T-helper 1 cell treated with Interleukin-12 subunit alpha and Interleukin-12 subunit beta and Interleukin-4 antibody, amounts not matched to agents 30 μg/mL and 1 μg/mL, for 36 hours (primary cell): ENCODE measurements around the gene MSH3.
"Not testable (repeated sequence)": the region's sequence is repeated elsewhere in the genome, so short reads cannot be mapped to it uniquely, and the experiment has no call there.

ENCODE experiments used
- H3K27ac Mint-ChIP-seq: one replicate; pipeline ENCODE4 v1.8.0; 2021; ENCODE audit warnings: mild to moderate bottlenecking, mixed read lengths
- H3K27me3 Mint-ChIP-seq: one replicate; pipeline ENCODE4 v1.8.0; 2021; ENCODE audit warnings: low read depth, mixed read lengths
- H3K36me3 Mint-ChIP-seq: one replicate; pipeline ENCODE4 v1.8.0; 2021; ENCODE audit warnings: low read depth, mixed read lengths
- H3K4me1 Mint-ChIP-seq: one replicate; pipeline ENCODE4 v1.8.0; 2021; ENCODE audit warnings: low read depth, mixed read lengths
- H3K4me3 Mint-ChIP-seq: one replicate; pipeline ENCODE4 v1.8.0; 2021; ENCODE audit warnings: mild to moderate bottlenecking, moderate library complexity, mixed read lengths
- H3K9me3 Mint-ChIP-seq: one replicate; pipeline ENCODE4 v1.8.0; 2021; ENCODE audit warnings: mixed read lengths

Gene MSH3

DNA sequence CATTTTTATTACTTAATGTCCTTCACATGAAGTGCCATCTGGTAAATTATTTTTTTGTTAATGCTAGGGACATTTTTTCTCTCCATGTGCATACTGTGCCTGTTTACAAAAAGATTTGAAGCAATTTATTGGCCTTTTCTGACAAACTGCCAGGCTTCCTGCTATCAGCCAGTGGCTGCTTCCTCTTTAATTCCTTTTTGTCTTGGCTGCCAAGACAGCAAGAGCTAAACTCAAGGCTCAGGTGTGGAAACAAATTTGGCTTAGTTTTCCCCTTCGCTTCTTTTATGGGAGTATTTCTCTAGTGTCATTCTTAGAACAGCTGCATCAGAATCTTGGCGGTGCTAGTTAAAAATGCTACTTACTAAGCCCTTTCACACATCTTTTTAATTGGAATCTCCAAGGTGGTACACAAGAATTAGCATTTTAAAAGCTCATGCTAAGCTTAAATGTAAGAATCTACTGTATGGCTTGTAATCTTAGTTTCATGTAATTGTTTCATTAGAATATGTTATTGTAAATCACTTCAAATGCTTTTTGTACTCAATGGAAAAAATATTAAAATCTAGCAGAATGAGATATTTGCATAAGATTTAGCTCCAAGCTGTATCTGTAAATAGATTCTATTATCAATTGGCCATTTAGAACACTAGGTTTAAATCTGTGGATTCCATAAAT lies 171.5 kb downstream of the MSH3 start:
- Mint-ChIP-seq H3K4me1 (no peaks in the 10 kb centered on the region), H3K27ac (no peak overlapping the region), H3K4me3 (no peak overlapping the region), H3K36me3 (peaks cover 41% of the 10 kb centered on the region), H3K9me3 (peaks cover 43% of the 10 kb centered on the region), H3K27me3 (no peaks in the 10 kb centered on the region)

DNA sequence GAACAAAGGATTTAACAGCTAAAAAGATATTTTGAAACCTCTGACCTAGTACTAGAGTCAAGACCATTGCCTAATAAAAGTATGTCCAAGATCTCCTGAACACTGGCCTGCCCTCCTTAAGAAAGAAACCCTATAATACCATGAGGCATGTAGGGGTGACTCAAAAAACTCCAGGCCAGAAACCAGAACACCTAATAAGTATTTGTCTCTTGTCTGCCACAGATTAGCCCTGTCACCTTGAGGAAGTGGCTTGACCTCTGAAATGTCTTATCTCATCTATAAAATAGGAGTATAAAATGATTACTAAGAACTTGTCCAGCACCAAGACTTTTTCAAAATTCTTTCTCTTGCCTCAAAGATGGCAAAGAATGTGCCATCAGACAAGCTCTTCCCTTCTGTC lies 180.3 kb downstream of the MSH3 start:
- H3K27me3 Mint-ChIP-seq: no peaks in the 10 kb centered on the region
- H3K36me3 Mint-ChIP-seq: peaks cover 4% of the 10 kb centered on the region
- peaks cover 6% of the 10 kb centered on the region for H3K9me3 Mint-ChIP-seq
- H3K4me1 Mint-ChIP-seq: peaks cover 18% of the 10 kb centered on the region
- H3K27ac Mint-ChIP-seq: no peak overlapping the region
- no peak overlapping the region for H3K4me3 Mint-ChIP-seq

DNA sequence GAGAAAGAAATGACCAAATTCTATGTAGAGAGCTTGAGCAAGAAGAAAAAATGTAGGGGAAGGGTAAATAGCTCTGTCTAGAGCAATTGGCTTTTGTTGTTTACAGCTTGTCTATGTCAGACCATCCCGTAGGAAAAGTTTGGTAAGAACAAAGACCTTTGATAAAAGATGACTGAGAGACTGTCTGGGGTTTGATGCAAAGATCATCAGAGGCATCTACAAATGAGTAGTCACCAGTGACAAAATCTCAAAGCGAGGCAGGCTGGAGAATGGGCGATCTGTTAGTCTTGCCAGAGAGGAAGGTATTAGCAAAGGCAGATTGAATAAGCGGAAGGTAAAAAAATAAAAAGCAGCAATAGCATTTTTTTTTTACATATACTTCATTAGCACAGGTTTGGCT lies 180.7 kb downstream of the MSH3 start:
- Mint-ChIP-seq H3K4me1 (peaks cover 18% of the 10 kb centered on the region), H3K9me3 (peaks cover 2% of the 10 kb centered on the region), H3K27ac (no peak overlapping the region), H3K4me3 (no peak overlapping the region), H3K36me3 (peaks cover 1% of the 10 kb centered on the region), H3K27me3 (no peaks in the 10 kb centered on the region)

DNA sequence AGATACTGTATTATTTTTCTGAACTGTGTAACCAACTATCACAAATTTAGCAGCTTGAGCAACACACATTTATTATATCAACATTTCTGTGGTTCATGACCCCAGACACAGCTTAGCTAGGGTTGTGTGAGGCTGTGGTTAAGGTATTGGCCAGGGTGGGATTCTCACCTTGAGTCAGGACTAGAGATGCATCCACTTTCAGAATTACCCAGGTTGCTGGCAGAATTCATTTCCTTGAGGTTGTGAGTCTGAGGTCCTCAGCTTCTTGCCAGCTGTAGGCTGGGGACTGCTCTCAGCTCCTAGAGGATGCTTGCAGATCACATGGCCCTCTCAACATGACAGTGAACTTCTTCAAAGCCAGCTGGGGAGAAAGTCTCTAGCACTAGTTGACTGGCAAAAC lies 183.2 kb downstream of the MSH3 start:
- Mint-ChIP-seq H3K27me3 (no peaks in the 10 kb centered on the region), H3K36me3 (peaks cover 5% of the 10 kb centered on the region), H3K9me3 (peaks cover 8% of the 10 kb centered on the region), H3K27ac (no peak overlapping the region), H3K4me1 (peaks cover 24% of the 10 kb centered on the region), H3K4me3 (no peak overlapping the region)

DNA sequence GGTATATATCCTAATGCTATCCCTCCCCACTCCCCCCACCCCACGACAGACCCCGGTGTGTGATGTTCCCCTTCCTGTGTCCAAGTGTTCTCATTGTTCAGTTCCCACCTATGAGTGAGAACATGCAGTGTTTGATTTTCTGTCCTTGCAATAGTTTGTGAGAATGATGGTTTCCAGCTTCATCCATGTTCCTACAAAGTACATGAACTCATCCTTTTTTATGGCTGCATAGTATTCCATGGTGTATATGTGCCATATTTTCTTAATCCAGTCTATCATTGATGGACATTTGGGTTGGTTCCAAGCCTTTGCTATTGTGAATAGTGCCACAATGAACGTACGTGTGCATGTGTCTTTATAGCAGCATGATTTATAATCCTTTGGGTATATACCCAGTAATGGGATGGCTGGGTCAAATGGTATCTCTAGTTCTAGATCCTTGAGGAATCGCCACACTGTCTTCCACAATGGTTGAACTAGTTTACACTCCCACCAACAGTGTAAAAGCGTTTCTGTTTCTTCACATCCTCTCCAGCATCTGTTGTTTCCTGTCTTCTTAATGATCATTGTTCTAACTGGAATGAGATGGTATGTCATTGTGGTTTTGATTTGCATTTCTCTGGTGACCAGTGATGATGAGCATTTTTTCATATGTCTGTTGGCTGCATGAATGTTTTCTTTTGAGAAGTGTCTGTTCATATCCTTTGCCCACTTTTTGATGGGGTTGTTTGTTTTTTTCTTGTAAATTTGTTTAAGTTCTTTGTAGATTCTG lies 186.8 kb downstream of the MSH3 start:
- not testable (repeated sequence) for H3K4me3 Mint-ChIP-seq, H3K27ac Mint-ChIP-seq, H3K27me3 Mint-ChIP-seq
- peaks cover 24% of the 10 kb centered on the region for H3K36me3 Mint-ChIP-seq
- H3K9me3 Mint-ChIP-seq: peaks cover 23% of the 10 kb centered on the region
- peaks cover 25% of the 10 kb centered on the region for H3K4me1 Mint-ChIP-seq

DNA sequence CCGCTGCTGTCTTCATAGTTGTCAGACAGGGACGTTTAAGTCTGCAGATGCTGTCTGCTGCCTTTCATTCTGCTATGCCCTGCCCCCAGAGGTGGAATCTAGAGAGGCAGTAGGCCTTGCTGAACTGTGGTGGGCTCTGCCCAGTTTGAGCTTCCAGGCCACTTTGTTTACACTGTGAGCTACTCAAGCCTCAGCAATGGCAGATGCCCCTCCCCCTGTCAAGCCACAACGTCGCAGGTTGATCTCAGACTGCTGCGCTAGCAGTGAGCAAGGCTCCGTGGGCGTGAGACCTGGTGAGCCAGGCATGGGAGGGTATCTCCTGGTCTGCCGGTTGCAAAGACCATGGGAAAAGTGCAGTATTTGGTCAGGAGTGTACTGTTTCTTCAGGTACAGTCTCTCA lies 192.0 kb downstream of the MSH3 start:
- Mint-ChIP-seq H3K36me3 (peaks cover 57% of the 10 kb centered on the region), H3K9me3 (peaks cover 46% of the 10 kb centered on the region)
- not testable (repeated sequence) for H3K4me3 Mint-ChIP-seq, H3K27ac Mint-ChIP-seq, H3K27me3 Mint-ChIP-seq, H3K4me1 Mint-ChIP-seq

DNA sequence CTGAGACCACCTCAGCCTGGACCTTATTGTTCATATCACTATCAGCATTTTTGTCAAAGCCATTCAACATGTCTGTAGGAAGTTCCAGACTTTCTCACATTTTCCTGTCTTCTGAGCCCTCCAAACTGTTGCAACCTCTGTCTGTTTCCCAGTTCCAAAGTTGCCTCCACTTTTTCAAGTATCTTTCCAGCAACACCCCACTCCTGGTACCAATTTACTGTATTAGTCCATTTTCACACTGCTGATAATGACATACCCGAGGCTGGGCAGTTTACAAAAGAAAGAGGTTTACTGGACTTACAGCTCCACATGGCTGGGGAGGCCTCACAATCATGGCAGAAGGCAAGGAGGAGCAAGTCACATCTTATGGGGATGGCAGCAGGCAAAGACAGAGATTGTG lies 195.7 kb downstream of the MSH3 start:
- not testable (repeated sequence) for H3K27me3 Mint-ChIP-seq, H3K27ac Mint-ChIP-seq, H3K4me3 Mint-ChIP-seq
- peaks cover 53% of the 10 kb centered on the region for H3K36me3 Mint-ChIP-seq
- H3K9me3 Mint-ChIP-seq: peaks cover 35% of the 10 kb centered on the region
- peaks cover 15% of the 10 kb centered on the region for H3K4me1 Mint-ChIP-seq

DNA sequence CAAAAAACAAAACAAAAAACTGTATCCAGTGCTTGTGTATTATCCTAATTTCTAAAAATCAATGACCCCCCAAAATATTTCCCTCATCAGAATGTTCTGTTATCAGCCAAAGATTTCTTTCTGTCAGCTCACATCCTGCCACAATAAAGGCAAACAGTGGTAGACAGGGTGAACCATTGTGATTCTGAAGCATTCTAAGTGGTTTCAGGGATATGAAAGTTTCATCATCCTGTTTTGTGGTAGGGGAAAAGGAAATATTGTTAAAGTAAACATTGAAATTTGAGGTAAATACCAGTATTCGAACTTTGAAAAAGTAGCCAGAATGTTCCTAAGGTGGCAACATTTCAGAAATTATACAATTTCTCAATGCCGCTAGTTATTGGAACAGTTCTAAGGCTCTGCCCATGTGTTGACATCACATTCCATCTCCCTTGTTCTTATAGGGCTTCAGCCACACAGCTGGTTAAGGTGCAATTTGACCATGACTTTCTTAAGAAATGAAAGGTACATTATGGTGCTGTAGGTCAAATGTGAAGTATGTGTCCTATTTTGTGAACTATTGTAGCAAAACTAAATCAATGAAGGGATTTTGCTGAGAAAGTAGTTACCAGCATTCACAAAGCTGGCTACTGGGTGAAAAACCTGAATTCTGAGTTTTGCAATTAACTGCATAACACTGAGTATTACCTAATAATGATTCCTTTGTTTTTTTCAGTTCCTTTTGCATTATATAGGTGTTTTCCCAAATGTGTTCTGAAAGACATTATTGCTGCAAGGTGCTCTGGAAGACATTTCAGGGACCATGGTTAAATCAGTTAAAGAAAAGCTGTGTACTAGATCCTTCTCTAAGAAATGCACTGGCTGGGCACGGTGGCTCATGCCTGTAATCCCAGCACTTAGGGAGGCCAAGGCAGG lies 198.1 kb downstream of the MSH3 start:
- H3K36me3 Mint-ChIP-seq: peaks cover 58% of the 10 kb centered on the region
- H3K9me3 Mint-ChIP-seq: peaks cover 38% of the 10 kb centered on the region
- H3K27ac Mint-ChIP-seq: no peak overlapping the region
- H3K4me1 Mint-ChIP-seq: peaks cover 13% of the 10 kb centered on the region
- H3K27me3 Mint-ChIP-seq: no peaks in the 10 kb centered on the region
- H3K4me3 Mint-ChIP-seq: no peak overlapping the region

DNA sequence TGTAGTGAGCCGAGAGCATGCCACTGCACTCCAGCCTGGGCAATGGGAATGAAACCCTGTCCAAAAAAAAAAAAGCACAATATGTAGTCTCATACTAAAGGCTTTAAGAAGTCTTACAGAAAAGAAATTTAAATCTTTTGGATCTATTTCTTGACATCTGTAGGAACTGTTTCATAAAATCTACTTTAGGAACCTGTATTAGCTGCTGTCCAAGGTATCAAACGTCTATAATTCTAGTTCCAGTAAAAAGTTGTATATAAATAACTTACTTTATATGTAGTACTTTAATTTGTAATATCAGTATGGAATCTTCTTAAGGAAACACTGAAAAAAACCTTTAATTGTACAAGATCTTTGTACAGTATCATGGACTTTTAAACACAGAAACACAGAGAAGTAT lies 199.0 kb downstream of the MSH3 start:
- no peaks in the 10 kb centered on the region for H3K27me3 Mint-ChIP-seq
- H3K27ac Mint-ChIP-seq: no peak overlapping the region
- H3K4me3 Mint-ChIP-seq: no peak overlapping the region
- peaks cover 35% of the 10 kb centered on the region for H3K9me3 Mint-ChIP-seq
- peaks cover 13% of the 10 kb centered on the region for H3K4me1 Mint-ChIP-seq
- H3K36me3 Mint-ChIP-seq: peaks cover 55% of the 10 kb centered on the region

DNA sequence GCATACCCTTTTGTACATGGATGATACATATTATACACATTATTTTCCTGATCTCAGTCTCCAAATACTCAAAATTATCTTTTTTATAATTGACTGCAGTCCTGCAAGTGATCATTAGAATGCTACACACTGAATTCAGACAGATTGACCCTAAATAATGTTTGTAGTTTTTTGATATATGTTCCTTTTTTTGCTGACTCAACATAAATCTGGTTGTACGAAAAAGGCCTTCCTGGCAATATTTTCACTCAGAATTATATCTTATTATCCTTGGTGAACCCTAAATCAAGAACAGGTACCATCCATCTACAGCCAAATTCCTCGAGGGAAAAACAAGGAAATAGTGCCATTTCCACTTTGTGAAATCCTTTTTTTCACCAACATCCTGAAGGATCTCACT lies 200.1 kb downstream of the MSH3 start:
- H3K4me1 Mint-ChIP-seq: peaks cover 13% of the 10 kb centered on the region
- no peak overlapping the region for H3K27ac Mint-ChIP-seq
- H3K4me3 Mint-ChIP-seq: no peak overlapping the region
- peaks cover 30% of the 10 kb centered on the region for H3K9me3 Mint-ChIP-seq
- peaks cover 50% of the 10 kb centered on the region for H3K36me3 Mint-ChIP-seq
- H3K27me3 Mint-ChIP-seq: no peaks in the 10 kb centered on the region

DNA sequence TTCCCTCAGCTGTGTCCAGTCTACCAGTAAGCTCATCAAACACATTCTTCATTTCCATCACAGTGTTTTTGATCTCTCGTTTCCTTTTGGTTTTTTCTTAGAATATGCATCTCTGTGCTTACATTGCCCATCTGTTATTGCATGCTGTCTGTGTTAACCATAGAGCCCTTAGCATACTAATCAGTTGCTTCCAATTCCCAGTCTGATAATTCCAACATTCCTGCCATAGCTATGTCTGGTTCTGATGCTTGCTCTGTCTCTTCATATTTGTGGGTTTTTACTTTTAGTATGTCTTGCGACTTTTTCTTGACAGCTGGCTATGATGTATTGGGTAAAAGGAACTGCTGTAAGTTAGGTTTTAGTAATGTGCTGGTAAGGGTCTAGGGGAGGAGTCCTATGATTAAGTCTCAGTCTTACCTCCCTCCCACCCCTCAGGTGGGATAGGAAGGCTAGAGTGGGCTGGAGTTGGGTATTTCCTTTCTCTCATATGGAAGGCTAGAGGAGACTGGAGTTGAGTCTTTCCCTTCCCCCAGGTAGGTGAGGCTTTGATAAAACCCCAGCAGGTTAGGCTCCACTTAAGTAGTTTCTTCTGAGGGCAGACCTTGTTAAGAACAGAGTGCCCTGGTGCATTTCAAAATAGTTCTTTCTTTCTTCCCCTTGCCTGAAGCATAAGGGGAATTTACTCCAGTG lies 206.6 kb downstream of the MSH3 start:
- Mint-ChIP-seq H3K27ac (no peak overlapping the region), H3K36me3 (peaks cover 35% of the 10 kb centered on the region)

DNA sequence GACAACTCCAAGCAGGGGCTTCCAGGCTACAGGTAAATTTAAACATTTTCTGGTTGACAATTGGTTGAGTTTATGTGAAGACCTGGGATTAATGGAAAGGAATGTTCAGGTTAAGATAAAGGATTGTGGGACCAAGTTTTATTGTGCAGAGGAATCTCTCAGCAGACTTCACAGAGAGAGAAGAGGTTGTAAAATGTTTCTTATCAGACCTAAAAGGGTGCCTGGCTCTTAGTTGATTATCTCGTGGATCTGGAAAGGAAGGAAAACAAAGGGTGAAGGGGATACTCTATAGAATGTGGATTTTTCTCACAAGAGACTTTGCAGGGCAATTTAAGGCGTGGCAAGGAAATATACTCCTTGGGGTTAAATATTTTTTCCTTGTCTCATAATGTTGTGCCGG lies 209.3 kb downstream of the MSH3 start:
- H3K4me1 Mint-ChIP-seq: peaks cover 42% of the 10 kb centered on the region
- H3K4me3 Mint-ChIP-seq: no peak overlapping the region
- peaks cover 35% of the 10 kb centered on the region for H3K36me3 Mint-ChIP-seq
- no peaks in the 10 kb centered on the region for H3K27me3 Mint-ChIP-seq
- peaks cover under 1% of the 10 kb centered on the region for H3K9me3 Mint-ChIP-seq
- H3K27ac Mint-ChIP-seq: no peak overlapping the region

More for the DNA sequence above, 206.6 kb downstream of the MSH3 start:
- Mint-ChIP-seq H3K4me3 (no peak overlapping the region), H3K4me1 (peaks cover 28% of the 10 kb centered on the region), H3K9me3 (peaks cover 11% of the 10 kb centered on the region), H3K27me3 (no peaks in the 10 kb centered on the region)

DNA sequence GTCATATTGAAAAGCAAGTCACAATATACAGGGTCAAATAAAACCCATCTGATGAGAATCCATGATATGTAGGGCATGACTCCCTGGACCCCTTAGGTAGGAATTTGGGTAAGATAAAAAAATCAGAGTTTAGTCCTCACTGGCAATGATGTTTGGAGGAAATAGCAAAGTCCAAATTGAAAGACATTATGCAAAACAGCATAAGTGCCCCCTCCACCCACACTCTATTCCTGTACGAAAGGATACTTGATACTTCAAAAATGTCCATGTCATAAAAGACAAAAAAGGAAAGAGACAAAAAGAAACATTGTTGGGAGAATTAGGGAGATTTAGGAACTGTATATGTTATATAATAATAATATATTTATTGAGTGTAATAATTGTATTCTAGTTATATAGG lies 209.7 kb downstream of the MSH3 start:
- no peaks in the 10 kb centered on the region for H3K27me3 Mint-ChIP-seq
- peaks cover 42% of the 10 kb centered on the region for H3K4me1 Mint-ChIP-seq
- H3K9me3 Mint-ChIP-seq: no peaks in the 10 kb centered on the region
- H3K36me3 Mint-ChIP-seq: peaks cover 38% of the 10 kb centered on the region
- no peak overlapping the region for H3K4me3 Mint-ChIP-seq
- no peak overlapping the region for H3K27ac Mint-ChIP-seq

DNA sequence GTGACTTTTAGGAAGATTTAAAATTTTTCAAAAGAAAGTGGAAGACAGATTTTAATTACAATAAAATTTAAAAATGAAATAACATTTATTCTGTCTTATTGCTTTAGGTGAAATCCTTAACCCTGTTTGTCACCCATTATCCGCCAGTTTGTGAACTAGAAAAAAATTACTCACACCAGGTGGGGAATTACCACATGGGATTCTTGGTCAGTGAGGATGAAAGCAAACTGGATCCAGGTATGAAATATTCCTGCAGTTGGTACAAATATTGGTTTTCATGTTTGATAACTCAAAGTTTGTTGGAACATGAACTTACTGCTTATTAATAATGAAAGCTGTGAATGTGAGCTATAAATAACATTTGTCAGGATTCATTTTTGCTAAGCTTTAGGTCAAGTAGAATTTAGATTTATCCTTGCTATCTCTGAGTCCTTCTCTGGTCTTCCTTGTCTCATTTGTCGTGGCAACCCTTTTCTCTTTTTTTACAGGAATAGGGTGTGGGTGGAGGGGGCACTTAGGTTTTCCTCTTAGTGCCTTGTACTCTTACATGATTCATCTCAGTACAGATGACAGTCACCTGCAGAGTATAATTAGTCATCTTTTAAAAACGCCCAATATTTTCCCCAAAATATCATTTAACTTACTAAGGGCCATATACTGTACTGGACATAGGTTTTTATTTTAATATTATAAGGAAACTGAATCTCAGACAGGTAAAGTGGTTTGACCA lies 210.4 kb downstream of the MSH3 start:
- Mint-ChIP-seq H3K27me3 (no peaks in the 10 kb centered on the region), H3K36me3 (peaks cover 38% of the 10 kb centered on the region), H3K4me1 (peaks cover 42% of the 10 kb centered on the region), H3K4me3 (no peak overlapping the region), H3K27ac (no peak overlapping the region), H3K9me3 (no peaks in the 10 kb centered on the region)
